Trophoblast cell (in vitro differentiated cells and primary cell): Measurements from ENCODE around the gene KBTBD6.
"Not testable (repeated sequence)": the region's sequence is repeated elsewhere in the genome, so short reads cannot be mapped to it uniquely, and the experiment has no call there.

Experiments used
- DNase-seq, 2 donors: peaks; one replicate each; pipeline ENCODE4 v3.0.0-alpha.2; 2016
- H2AFZ ChIP-seq: 2 replicates; pipeline ENCODE4 v1.6.1; 2013; ENCODE audit warnings: low read length, moderate library complexity, mild to moderate bottlenecking; ENCODE audit not compliant: insufficient read depth, poor library complexity
- H2AK5ac ChIP-seq: 2 replicates; pipeline ENCODE4 v1.6.1; 2013; ENCODE audit warnings: mild to moderate bottlenecking, low read length
- H2BK120ac ChIP-seq: 2 replicates; pipeline ENCODE4 v1.6.1; 2013; ENCODE audit warnings: low read length, mild to moderate bottlenecking, moderate library complexity; ENCODE audit not compliant: insufficient read depth, poor library complexity
- H2BK12ac ChIP-seq: 2 replicates; pipeline ENCODE4 v1.6.1; 2013; ENCODE audit warnings: mild to moderate bottlenecking, low read length, moderate library complexity
- H2BK5ac ChIP-seq: 2 replicates; pipeline ENCODE4 v1.6.1; 2013; ENCODE audit warnings: low read length, low read depth, moderate library complexity, mild to moderate bottlenecking; ENCODE audit not compliant: poor library complexity
- H3K14ac ChIP-seq: 2 replicates; pipeline ENCODE4 v1.6.1; 2013; ENCODE audit warnings: mild to moderate bottlenecking, low read length
- H3K18ac ChIP-seq: 2 replicates; pipeline ENCODE4 v1.6.1; 2013; ENCODE audit warnings: mild to moderate bottlenecking, low read length
- H3K23ac ChIP-seq: 2 replicates; pipeline ENCODE4 v1.6.1; 2013; ENCODE audit warnings: low read length
- H3K27ac ChIP-seq: 2 replicates; pipeline ENCODE4 v1.5.1; 2013; ENCODE audit warnings: low read depth, mild to moderate bottlenecking, inconsistent platforms, low read length, moderate library complexity
- H3K27me3 ChIP-seq: 2 replicates; pipeline ENCODE4 v1.6.1; 2013; ENCODE audit warnings: inconsistent platforms, mild to moderate bottlenecking, low read length, moderate library complexity; ENCODE audit not compliant: insufficient read depth
- H3K36me3 ChIP-seq, 2 experiments: 1 replicate in 1 of 2; 2 replicates in 1 of 2; pipeline ENCODE4 v1.6.1; 2013; ENCODE audit warnings: low read length in 2 of 2, mild to moderate bottlenecking in 2 of 2, moderate library complexity in 1 of 2; ENCODE audit not compliant: insufficient read depth in 2 of 2, control insufficient read depth in 1 of 2
- H3K4ac ChIP-seq: 2 replicates; pipeline ENCODE4 v1.6.1; 2013; ENCODE audit warnings: low read depth, mild to moderate bottlenecking, low read length, moderate library complexity
- H3K4me1 ChIP-seq, 2 experiments: 1 replicate in 1 of 2; 2 replicates in 1 of 2; pipeline ENCODE4 v1.6.1; 2013; ENCODE audit warnings: low read length in 2 of 2, mild to moderate bottlenecking in 2 of 2, moderate library complexity in 1 of 2; ENCODE audit not compliant: insufficient read depth in 2 of 2, control insufficient read depth in 1 of 2
- H3K4me2 ChIP-seq: 2 replicates; pipeline ENCODE4 v1.6.1; 2013; ENCODE audit warnings: inconsistent platforms, mild to moderate bottlenecking, low read length, moderate library complexity
- H3K4me3 ChIP-seq: 2 replicates; pipeline ENCODE4 v1.5.1; 2013; ENCODE audit warnings: mild to moderate bottlenecking, low read depth, low read length, inconsistent platforms
- H3K79me1 ChIP-seq: one replicate; pipeline ENCODE4 v1.6.1; 2013; ENCODE audit warnings: low read length
- H3K79me2 ChIP-seq: 2 replicates; pipeline ENCODE4 v1.6.1; 2013; ENCODE audit warnings: low read length, mild to moderate bottlenecking; ENCODE audit not compliant: control insufficient read depth, insufficient read depth, poor library complexity
- H3K9ac ChIP-seq: 2 replicates; pipeline ENCODE4 v1.6.1; 2013; ENCODE audit warnings: mild to moderate bottlenecking, low read length
- H3K9me3 ChIP-seq: 2 replicates; pipeline ENCODE4 v1.6.1; 2013; ENCODE audit warnings: low read depth, mild to moderate bottlenecking, control low read depth, inconsistent platforms, low read length; ENCODE audit not compliant: insufficient read depth
- H4K12ac ChIP-seq: 2 replicates; pipeline ENCODE4 v1.6.1; 2013; ENCODE audit warnings: low read depth, mild to moderate bottlenecking, low read length, moderate library complexity
- H4K8ac ChIP-seq: 2 replicates; pipeline ENCODE4 v1.6.1; 2013; ENCODE audit warnings: low read depth, mild to moderate bottlenecking, low read length, moderate library complexity
- H4K91ac ChIP-seq: one replicate; pipeline ENCODE4 v1.6.1; 2013; ENCODE audit warnings: low read depth, mild to moderate bottlenecking, low read length, moderate library complexity
- WGBS: extraction: QIAGEN DNeasy Blood & Tissue Kit; methylation state at CpG from one replicate; pipeline ENCODE4 v1.1.7; 2013; ENCODE audit warnings: missing lambda C conversion rate; ENCODE audit not compliant: insufficient read length, insufficient coverage; ENCODE audit errors: extremely low coverage; 5-methylcytosine and 5-hydroxymethylcytosine counted together

Gene KBTBD6

DNA sequence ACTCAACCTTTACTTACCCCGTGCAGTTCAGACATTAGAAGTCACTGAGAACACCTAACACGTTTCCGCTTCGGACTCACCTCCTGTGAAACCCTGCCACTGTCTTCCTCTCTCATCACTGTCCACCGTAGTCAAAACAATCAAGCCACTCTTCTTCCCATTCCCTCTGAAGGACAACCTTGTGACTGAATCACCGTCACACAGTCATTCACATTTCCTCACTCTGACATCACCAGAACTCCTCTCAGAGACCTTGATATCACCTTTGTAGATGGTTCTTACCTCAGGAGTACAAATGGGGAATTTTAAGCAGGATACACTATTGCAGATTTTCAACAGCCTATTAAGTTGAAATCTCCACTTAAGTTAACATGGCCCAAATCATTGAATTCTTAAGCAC, 1.3 kb upstream of the KBTBD6 start:
- H3K4me3 ChIP-seq, result no peak overlapping the region
- H2BK5ac ChIP-seq, result no peak overlapping the region
- no peak overlapping the region for H4K12ac ChIP-seq
- no peaks in the 10 kb centered on the region for H3K9me3 ChIP-seq
- no peak overlapping the region for H3K4me2 ChIP-seq
- H4K91ac ChIP-seq, result no peak overlapping the region
- H3K79me2 ChIP-seq, result peaks cover 3% of the 10 kb centered on the region
- no peak overlapping the region for H3K4ac ChIP-seq
- H2AFZ ChIP-seq, result no peak overlapping the region
- peaks cover 6% of the 10 kb centered on the region for H3K79me1 ChIP-seq
- no peak overlapping the region for H3K23ac ChIP-seq
- no peaks in the 10 kb centered on the region for H3K36me3 ChIP-seq
- H3K27ac ChIP-seq, result no peak overlapping the region
- H3K18ac ChIP-seq, result no peak overlapping the region
- no peak overlapping the region for H2BK120ac ChIP-seq
- peak; percentile 21 to 37 for DNase-seq
- H3K4me1 ChIP-seq, result peaks cover 4 to 13% of the 10 kb centered on the region in 2 experiments
- WGBS, result no CpG with 5 or more reads among the region's 6 CpGs
- H3K9ac ChIP-seq, result no peak overlapping the region
- H3K14ac ChIP-seq, result no peak overlapping the region
- H2BK12ac ChIP-seq, result no peak overlapping the region
- no peaks in the 10 kb centered on the region for H3K27me3 ChIP-seq
- H4K8ac ChIP-seq, result peak overlapping the region; percentile 2
- H2AK5ac ChIP-seq, result no peak overlapping the region

- not testable (repeated sequence) for H3K79me1 ChIP-seq, H3K23ac ChIP-seq, H2AK5ac ChIP-seq, H3K79me2 ChIP-seq, H2BK120ac ChIP-seq, H3K9me3 ChIP-seq, H3K4ac ChIP-seq, H3K27me3 ChIP-seq, H3K4me1 ChIP-seq, H2BK5ac ChIP-seq, H4K12ac ChIP-seq, H3K14ac ChIP-seq, H2BK12ac ChIP-seq, DNase-seq, H3K36me3 ChIP-seq
- Histone ChIP-seq H3K4me3 (peak overlapping the region; percentile 89), H2AFZ (peak overlapping the region; percentile 72), H4K91ac (peak overlapping the region; percentile 17), H3K27ac (peak overlapping the region; percentile 38), H4K8ac (peak overlapping the region; percentile 72), H3K9ac (peak overlapping the region; percentile 71), H3K4me2 (peak overlapping the region; percentile 86), H3K18ac (peak overlapping the region; percentile 18)
- WGBS, result no CpG with 5 or more reads among the region's 48 CpGs
Observed at GRCh38 chr13:41131660-41132511, 716 bp downstream of the KBTBD6 start.

- not testable (repeated sequence) for H3K4ac ChIP-seq, H3K9ac ChIP-seq, H3K36me3 ChIP-seq, H3K14ac ChIP-seq, H4K12ac ChIP-seq, H2BK12ac ChIP-seq, H3K79me2 ChIP-seq, H3K23ac ChIP-seq, H2BK120ac ChIP-seq, H3K4me1 ChIP-seq, DNase-seq, H3K27ac ChIP-seq, H3K18ac ChIP-seq, H3K27me3 ChIP-seq, H4K8ac ChIP-seq, H2AK5ac ChIP-seq, H3K79me1 ChIP-seq, H2AFZ ChIP-seq, H3K4me3 ChIP-seq, H3K9me3 ChIP-seq, H4K91ac ChIP-seq, H2BK5ac ChIP-seq, H3K4me2 ChIP-seq
- WGBS, result no CpG with 5 or more reads among the region's 4 CpGs
Observed at GRCh38 chr13:41131189-41131588, 1.4 kb downstream of the KBTBD6 start.

DNA sequence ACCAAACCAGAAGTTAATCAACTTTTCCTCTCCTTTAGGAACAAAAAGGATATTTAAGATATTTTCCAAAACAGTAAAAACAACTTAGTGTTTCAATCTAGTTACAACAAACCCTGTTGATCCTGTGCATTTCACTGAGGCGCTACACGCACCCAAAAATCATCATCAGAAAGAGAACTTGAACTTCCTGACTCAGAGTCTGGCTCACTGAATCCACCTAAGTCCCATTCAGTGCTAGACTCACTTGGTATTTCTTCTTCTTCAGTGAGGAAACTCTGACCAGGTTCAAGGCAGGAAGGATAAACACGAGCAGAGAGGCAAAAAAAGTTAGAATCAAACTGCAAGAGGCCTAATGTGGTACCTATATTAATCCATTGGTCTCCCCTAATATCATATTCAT, 2.2 kb downstream of the KBTBD6 start:
- Histone ChIP-seq H3K9ac (no peak overlapping the region), H2BK12ac (no peak overlapping the region), H2BK120ac (no peak overlapping the region), H2BK5ac (no peak overlapping the region), H3K79me2 (peaks cover 3% of the 10 kb centered on the region), H4K8ac (no peak overlapping the region), H3K4ac (no peak overlapping the region), H3K14ac (no peak overlapping the region), H3K9me3 (no peaks in the 10 kb centered on the region), H4K91ac (no peak overlapping the region), H4K12ac (no peak overlapping the region), H3K36me3 (no peaks in the 10 kb centered on the region), H3K4me3 (no peak overlapping the region), H3K27me3 (no peaks in the 10 kb centered on the region), H3K18ac (no peak overlapping the region), H3K4me2 (peak overlapping the region; percentile 38), H3K27ac (no peak overlapping the region), H3K4me1 (peaks cover 0 to 7% of the 10 kb centered on the region in 2 experiments), H2AFZ (no peak overlapping the region), H2AK5ac (no peak overlapping the region), H3K79me1 (peaks cover 3% of the 10 kb centered on the region), H3K23ac (no peak overlapping the region)
- no peak for DNase-seq
- WGBS, result no CpG with 5 or more reads among the region's 3 CpGs
